Astrocyte of the hippocampus (primary cell): ENCODE measurements around the gene UPK3A.
A peak's percentile ranks its signal among the peaks of the same experiment; 100 is the strongest.
"Not testable (repeated sequence)": the region's sequence is repeated elsewhere in the genome, so short reads cannot be mapped to it uniquely, and the experiment has no call there.

ENCODE experiments used
- DNase-seq: peaks from one replicate; pipeline ENCODE4 v3.0.0; 2011; ENCODE audit warnings: low read depth, low spot score

Gene UPK3A

GRCh38 chr22:45257941-45258340, 26.8 kb upstream of the UPK3A start:
- not testable (repeated sequence) for DNase-seq

GRCh38 chr22:45259754-45260394, 24.9 kb upstream of the UPK3A start:
- no peak for DNase-seq

DNA sequence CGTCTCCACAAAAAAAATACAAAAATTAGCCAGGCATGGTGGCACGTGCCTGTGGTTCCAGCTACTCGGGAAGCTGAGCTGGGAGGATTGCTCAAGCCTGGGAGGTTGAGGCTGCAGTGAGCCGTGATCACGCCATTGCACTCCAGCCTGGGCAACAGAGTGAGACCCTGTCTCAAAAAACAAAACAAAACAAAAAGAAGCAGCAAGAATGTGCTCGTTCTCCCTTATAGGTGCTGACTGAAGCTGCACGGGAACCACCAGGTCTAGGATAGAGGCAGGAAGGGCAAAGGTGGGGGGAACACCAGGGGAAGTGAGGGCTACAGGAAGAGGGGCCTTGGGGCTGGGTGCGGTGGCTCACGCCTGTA, 24.4 kb upstream of the UPK3A start:
- not testable (repeated sequence) for DNase-seq

- no peak for DNase-seq
Measured at GRCh38 chr22:45261407-45262088, 23.2 kb upstream of the UPK3A start.

DNA sequence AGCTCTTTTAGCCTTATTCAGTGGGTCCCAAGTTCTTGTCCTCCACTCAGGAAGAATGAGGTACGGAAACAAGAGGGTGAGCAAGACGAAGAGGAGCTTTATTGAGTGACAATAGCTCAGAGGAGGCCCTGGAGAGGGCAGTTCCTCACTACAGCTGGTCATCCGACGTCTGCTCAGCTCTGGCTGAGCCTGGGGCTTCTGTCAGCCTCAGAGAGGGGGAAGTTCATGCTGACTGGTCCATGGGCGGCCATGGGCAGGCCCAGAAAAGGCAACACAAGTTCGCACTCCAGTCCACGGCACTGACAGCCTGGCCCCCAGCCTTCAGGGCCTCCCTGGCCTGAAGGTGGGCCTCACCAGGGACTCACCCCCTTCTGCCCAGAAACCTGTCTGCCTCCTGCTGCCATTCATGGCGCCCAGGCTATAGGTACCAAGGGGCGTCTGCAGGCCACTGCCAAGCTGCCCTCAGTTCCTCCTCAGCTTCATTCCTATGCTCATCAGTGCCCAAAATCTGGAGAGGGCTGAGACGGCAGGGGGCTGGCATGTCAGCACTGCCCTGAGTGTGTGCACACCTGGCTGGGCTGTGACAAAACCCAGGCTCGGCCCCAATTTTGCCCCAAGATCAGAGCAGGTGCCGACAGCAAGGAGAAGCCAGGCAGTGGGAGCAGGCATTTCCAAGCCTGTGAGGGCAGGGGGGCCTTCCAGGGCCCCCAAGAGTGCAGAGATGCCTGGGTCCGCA, 22.4 kb upstream of the UPK3A start:
- DNase-seq: no peak

DNA sequence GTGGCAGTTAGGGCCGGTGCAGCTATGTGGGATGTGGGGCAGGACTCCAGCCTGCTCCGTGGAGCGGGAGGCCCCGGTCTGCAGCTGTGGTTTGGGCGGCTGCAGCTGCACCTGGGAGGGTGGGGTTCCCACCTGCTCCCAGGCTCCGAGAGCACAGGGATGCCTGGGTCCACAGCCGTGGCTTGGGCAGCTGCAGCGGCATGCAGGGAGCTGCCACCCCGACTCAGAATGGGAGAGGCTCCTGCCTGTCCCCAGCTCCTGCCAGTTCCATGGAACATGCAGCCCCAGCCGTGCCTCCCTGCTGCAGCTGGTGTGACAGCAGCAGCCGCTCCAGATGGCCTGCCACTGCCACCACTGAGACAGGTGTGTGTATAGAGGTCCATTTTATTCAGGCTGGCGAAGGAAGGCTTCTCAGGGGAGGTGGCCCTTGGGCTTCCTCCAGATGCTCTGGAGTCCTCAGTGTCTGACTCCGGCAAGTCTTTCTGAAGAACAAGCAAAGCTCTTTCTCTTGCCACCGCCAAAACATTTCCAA, 21.8 kb upstream of the UPK3A start:
- no peak for DNase-seq

- peak; percentile 85 for DNase-seq
Measured at GRCh38 chr22:45263463-45264269, 21.1 kb upstream of the UPK3A start.

DNA sequence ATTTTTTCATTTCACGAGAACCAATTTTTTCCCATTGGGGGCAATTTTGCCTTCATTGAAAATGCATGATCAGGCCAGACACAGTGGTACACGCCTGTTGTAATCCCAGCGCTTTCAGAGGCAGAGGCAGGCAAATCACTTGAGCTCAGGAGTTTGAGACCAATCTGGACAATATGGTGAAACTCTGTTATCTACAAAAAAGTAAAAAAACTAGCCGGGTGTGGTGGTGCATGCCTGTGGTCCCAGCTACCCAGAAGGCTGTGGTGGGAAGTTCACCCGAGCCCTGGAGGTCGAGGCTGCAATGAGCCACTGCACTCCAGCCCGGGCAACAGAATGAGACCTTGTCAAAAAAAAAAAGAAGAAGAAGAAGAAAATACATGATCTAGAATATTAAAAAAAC, 19.2 kb upstream of the UPK3A start:
- DNase-seq: no peak

DNA sequence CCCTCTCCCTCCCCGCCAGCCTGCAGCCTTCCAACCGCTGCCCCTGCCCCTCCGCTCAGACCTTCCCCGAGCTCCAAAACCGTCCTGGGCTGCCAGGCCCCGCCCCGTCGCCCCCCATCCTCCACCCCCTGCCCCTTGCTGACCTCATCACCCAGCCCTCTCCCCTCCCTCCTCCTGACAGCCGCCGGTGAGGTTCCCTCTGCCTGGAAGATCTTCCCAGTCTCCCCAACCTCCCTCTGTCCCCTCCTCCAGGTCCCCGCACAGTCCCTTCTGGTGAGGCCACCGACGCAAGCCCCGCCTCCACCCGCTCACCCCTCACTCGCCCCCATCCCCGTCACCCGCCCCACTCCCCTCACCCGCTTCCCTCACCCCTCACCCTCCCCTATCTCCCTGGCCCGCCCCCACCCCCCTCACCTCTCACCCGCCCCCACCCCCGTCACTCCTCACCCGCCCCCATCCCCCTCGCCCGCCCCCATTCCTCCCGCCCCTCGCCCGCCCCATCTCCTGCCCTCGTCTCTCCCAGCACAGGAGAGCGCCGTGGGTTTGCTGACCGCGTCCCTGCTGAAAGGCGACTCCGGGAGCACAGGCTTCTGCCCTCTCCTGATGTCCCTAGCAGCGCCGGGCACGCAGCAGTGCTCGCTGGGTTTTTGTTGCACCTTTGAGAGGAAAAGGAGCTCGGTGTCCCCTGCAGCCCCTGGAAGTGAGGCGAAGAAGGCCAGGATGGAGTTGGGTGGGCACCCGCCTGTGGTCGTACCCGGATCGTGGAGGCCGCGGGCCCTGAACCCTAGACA, 16.4 kb upstream of the UPK3A start:
- peak; percentile 59 for DNase-seq

GRCh38 chr22:45268958-45269844, 15.5 kb upstream of the UPK3A start:
- peak; percentile 94 for DNase-seq

GRCh38 chr22:45270095-45271020, 14.4 kb upstream of the UPK3A start:
- DNase-seq: no peak

DNA sequence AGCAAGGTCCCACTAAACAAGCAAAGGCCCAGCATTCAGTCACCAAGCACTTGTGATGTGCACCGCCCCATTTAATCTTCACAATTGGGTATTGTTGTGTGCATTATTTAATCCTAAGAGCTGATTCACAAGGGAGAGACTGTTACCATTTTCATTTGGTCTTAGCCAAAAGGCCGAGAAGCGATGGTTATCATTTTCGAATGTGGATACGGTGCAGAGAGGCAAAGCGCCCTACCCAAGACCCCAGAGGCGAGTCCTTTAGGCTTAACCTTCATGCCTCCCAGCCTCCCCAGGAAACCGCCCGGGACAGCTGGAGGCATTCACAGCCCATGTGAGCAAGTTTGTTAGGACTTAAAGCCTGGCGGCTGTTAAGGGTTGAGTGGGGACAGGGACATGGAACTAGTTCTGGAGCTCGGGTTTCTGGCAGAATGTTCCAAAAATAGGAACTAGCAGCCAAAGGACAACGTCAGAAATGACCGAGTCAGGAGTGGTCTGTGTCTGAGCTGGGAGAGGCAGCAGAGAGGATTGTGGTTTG, 13.0 kb upstream of the UPK3A start:
- DNase-seq: no peak

- DNase-seq: no peak
Measured at GRCh38 chr22:45272498-45272897, 12.3 kb upstream of the UPK3A start.

DNA sequence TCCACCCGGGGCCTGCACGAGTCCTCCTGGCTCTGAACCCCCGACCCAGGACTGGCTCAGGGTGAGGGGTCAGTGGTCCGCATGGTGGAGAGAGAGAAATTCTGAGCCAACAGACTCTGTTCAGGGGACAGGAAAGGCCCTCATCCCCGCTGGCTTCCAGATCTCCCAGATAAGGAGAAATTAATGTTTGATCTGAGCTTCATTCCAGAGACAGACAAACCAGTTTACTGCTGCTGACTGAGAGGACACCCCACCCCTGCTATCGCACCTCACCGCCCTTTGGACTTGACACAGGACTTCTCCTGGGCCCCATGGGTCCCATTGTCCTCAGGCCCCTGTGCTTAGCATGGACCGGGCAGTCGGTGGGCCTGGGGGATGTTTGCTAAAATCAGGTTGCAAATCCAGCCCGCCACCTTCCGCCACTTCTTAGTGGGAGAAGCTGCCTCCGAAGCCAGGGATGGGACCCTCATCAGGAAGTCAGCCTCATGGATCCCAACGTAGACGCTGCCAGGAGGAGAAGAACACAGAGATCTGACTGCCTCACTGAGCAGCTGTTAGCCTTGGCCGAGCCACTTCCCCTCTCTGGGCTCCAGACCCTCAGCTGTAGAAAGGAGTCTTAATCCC, 11.2 kb upstream of the UPK3A start:
- DNase-seq: no peak

DNA sequence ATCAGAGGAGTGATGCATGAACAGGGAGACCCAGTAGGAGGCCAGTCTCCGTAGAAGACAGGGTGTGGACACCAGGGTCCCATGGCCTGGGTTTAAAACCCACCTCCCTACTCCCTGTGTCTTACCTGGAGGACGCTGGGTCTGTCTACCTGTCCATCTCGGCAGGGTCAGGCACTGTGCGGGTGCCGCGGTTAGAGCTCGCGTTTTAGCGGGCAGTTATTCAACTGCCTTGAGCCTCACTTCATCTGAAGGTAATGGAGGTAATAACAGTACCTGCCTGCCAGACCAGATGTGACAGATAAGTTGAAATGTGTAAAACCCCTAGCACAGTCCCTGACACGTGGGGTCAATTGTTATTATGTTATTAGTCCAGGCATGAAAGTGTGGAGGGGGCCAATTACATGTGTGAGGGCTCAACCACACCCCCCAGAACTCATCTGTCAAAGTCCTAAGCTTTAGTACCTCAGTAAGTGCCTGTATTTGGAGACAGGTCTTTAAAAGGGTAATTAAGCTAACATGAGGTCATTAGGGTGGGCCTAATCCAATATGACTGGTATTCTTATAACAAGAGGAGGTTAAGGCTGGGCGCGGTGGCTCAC, 8.1 kb upstream of the UPK3A start:
- DNase-seq: no peak

GRCh38 chr22:45277720-45278119, 7.0 kb upstream of the UPK3A start:
- DNase-seq: not testable (repeated sequence)

DNA sequence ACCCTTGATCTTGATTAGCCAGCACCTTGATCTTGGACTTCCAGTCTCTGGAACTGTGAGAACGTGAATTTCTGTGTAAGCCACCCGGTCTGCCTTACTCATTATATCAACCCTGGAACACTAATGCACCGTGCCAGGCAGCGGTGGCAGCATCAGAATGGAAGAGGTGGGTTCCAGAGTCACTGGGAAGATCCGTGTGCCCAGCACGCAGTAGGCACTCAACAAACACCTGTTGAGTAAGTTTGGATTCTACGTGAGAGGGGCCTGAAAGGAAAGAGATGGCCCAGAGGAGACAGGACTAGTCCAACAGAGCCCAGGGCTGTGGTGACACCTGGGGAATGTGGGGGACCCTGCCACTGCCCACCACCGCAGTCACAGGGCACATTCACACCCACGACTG, 6.6 kb upstream of the UPK3A start:
- no peak for DNase-seq

- DNase-seq: no peak
Measured at GRCh38 chr22:45280587-45280980, 4.2 kb upstream of the UPK3A start.
